Activated CD4-positive, alpha-beta T cell treated with anti-CD3 and anti-CD28 coated beads for 48 hours (primary cell): Measurements from ENCODE around the gene KCNJ18.
"Not testable (repeated sequence)": the region's sequence is repeated elsewhere in the genome, so short reads cannot be mapped to it uniquely, and the experiment has no call there.

ENCODE experiments used
- DNase-seq: peaks from one replicate; pipeline ENCODE4 v3.0.0-alpha.2; 2020

Gene KCNJ18

GRCh38 chr17:21671871-21672270, 20.5 kb upstream of the KCNJ18 start:
- DNase-seq = not testable (repeated sequence)

- DNase-seq = not testable (repeated sequence)
These were observed 18.7 kb upstream of the KCNJ18 start for GRCh38 chr17:21673451-21674241.

- DNase-seq = no peak
These were observed 18.0 kb upstream of the KCNJ18 start for GRCh38 chr17:21674242-21674731.

- not testable (repeated sequence) for DNase-seq
These were observed 17.2 kb upstream of the KCNJ18 start for GRCh38 chr17:21674891-21675738.

- DNase-seq = not testable (repeated sequence)
These were observed 16.6 kb upstream of the KCNJ18 start for GRCh38 chr17:21675739-21676130.

- no peak for DNase-seq
These were observed 15.8 kb upstream of the KCNJ18 start for GRCh38 chr17:21676281-21677111.

- DNase-seq = no peak
These were observed 15.0 kb upstream of the KCNJ18 start for GRCh38 chr17:21677126-21677910.

- DNase-seq = no peak
These were observed 14.4 kb upstream of the KCNJ18 start for GRCh38 chr17:21677911-21678310.

- peak; percentile 36 for DNase-seq
These were observed 13.8 kb upstream of the KCNJ18 start for GRCh38 chr17:21678393-21679081.

GRCh38 chr17:21679256-21680146, 12.8 kb upstream of the KCNJ18 start:
- DNase-seq = no peak

- no peak for DNase-seq
These were observed 12.0 kb upstream of the KCNJ18 start for GRCh38 chr17:21680366-21680765.

GRCh38 chr17:21680850-21681351, 11.4 kb upstream of the KCNJ18 start:
- not testable (repeated sequence) for DNase-seq

GRCh38 chr17:21681576-21681975, 10.7 kb upstream of the KCNJ18 start:
- DNase-seq = not testable (repeated sequence)

GRCh38 chr17:21682130-21682529, 10.2 kb upstream of the KCNJ18 start:
- not testable (repeated sequence) for DNase-seq

GRCh38 chr17:21683142-21683712, 9.1 kb upstream of the KCNJ18 start:
- not testable (repeated sequence) for DNase-seq

GRCh38 chr17:21683897-21684296, 8.4 kb upstream of the KCNJ18 start:
- DNase-seq = not testable (repeated sequence)

- DNase-seq = not testable (repeated sequence)
These were observed 7.9 kb upstream of the KCNJ18 start for GRCh38 chr17:21684384-21684783.

GRCh38 chr17:21685061-21685795, 7.1 kb upstream of the KCNJ18 start:
- not testable (repeated sequence) for DNase-seq
